Measurements from ENCODE around the gene DIAPH2. TPM values are rescaled to one million over a fixed set of nuclear protein-coding genes. Genes with fewer than 3 reads are reported as not detected.
A peak's percentile ranks its signal among the peaks of the same experiment; 100 is the strongest.

The DIAPH2 gene
- polyA plus RNA-seq, 1 donor = 8.9 TPM

GRCh38 chrX:97309487-97310116 is 625.0 kb downstream of the DIAPH2 start:
- no peak for DNase-seq

- peak; percentile 36 for DNase-seq
These were observed 625.7 kb downstream of the DIAPH2 start for GRCh38 chrX:97310373-97310772.

GRCh38 chrX:97311066-97311778 is 626.6 kb downstream of the DIAPH2 start:
- no peak for DNase-seq

- no peak for DNase-seq
These were observed 629.7 kb downstream of the DIAPH2 start for GRCh38 chrX:97314345-97314744.

GRCh38 chrX:97315939-97316338 is 631.3 kb downstream of the DIAPH2 start:
- no peak for DNase-seq

- DNase-seq = no peak
These were observed 635.7 kb downstream of the DIAPH2 start for GRCh38 chrX:97320305-97320704.

- no peak for DNase-seq
These were observed 637.8 kb downstream of the DIAPH2 start for GRCh38 chrX:97322401-97322800.

- DNase-seq = no peak
These were observed 641.8 kb downstream of the DIAPH2 start for GRCh38 chrX:97326456-97326855.

GRCh38 chrX:97328853-97329390 is 644.3 kb downstream of the DIAPH2 start:
- no peak for DNase-seq

- no peak for DNase-seq
These were observed 645.5 kb downstream of the DIAPH2 start for GRCh38 chrX:97330151-97330550.

- no peak for DNase-seq
These were observed 648.3 kb downstream of the DIAPH2 start for GRCh38 chrX:97332963-97333362.

GRCh38 chrX:97334850-97335249 is 650.2 kb downstream of the DIAPH2 start:
- DNase-seq = no peak

- DNase-seq = no peak
These were observed 660.1 kb downstream of the DIAPH2 start for GRCh38 chrX:97344724-97345123.

GRCh38 chrX:97358941-97359340 is 674.3 kb downstream of the DIAPH2 start:
- no peak for DNase-seq

- no peak for DNase-seq
These were observed 679.2 kb downstream of the DIAPH2 start for GRCh38 chrX:97363843-97364242.

- DNase-seq = no peak
These were observed 681.6 kb downstream of the DIAPH2 start for GRCh38 chrX:97366237-97366636.

GRCh38 chrX:97367125-97367524 is 682.5 kb downstream of the DIAPH2 start:
- DNase-seq = no peak

GRCh38 chrX:97369947-97370346 is 685.3 kb downstream of the DIAPH2 start:
- DNase-seq = no peak

- DNase-seq = peak; percentile 14
These were observed 687.5 kb downstream of the DIAPH2 start for GRCh38 chrX:97372001-97372766.

GRCh38 chrX:97374266-97374665 is 689.6 kb downstream of the DIAPH2 start:
- no peak for DNase-seq

- DNase-seq = no peak
These were observed 695.6 kb downstream of the DIAPH2 start for GRCh38 chrX:97380200-97380599.

GRCh38 chrX:97384685-97385084 is 700.0 kb downstream of the DIAPH2 start:
- no peak for DNase-seq

GRCh38 chrX:97387004-97387403 is 702.4 kb downstream of the DIAPH2 start:
- no peak for DNase-seq

Measured in left kidney (tissue), 2 donors.